ENCODE measurements around the gene SETD4.
"Not testable (repeated sequence)": the region's sequence is repeated elsewhere in the genome, so short reads cannot be mapped to it uniquely, and the experiment has no call there.

SETD4 gene, protein sequence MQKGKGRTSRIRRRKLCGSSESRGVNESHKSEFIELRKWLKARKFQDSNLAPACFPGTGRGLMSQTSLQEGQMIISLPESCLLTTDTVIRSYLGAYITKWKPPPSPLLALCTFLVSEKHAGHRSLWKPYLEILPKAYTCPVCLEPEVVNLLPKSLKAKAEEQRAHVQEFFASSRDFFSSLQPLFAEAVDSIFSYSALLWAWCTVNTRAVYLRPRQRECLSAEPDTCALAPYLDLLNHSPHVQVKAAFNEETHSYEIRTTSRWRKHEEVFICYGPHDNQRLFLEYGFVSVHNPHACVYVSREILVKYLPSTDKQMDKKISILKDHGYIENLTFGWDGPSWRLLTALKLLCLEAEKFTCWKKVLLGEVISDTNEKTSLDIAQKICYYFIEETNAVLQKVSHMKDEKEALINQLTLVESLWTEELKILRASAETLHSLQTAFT

DNA sequence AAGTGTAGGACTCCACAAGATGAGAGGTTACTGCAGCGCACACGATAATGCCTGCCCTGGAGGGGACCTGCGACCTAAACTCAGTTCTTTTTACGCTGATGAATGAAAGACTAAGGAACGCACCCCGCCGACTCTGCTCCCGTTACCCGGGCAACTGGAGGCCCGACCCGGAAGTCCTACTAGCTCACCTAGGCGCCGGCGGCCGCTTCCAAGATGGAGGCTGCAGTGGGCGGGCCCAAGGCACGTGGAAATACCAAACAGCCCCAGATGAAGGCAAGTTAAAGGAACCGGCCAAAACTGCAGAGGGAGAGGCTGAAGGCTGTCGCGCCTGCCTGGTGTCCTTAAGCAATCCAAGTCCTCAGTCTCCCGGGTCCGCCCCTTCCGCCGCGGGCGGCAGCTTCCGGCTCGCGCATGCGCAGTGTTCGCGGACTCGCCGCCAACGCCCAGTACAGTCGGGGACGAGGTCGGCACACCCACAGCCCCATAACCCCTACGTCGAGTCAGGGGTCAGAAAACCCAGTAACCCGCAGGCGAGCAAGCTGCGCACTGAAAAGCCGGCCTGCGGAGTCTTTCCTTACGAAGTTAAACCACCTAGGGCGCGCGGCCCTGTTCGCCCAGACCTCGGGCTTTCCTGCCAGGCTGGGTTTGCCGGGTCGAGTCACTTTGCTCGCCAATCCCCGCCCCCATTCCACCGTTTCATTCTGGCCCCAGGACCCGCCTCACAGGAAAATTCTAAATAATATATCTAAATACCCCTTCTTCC lies at the start of gene SETD4:
SETD4 (minus strand) TSS at position 368 of the 763 bp plus-strand sequence. CDS start 1,638 bp downstream, outside the sequence.
- DNase-seq: peak; percentile 61

DNA sequence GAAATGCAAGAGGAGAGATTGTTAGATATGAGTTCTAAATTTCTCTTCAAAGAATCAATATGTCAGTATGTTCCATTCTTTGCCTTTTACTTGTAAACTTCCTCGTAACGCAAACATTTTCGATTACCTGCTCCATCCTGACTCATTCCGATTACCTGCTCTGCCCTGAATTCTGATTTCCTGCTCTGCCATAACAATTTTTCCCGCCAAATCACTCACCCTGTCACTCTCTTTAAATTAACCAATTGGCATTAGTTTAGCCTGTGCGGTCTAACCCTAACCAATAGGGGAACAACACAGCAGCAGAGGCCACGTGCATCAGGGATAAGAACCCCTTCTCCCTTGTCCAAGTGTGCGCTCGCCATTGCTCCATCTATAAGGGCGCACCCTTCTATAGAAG lies 49.5 kb upstream of the SETD4 start:
- DNase-seq: no peak

DNA sequence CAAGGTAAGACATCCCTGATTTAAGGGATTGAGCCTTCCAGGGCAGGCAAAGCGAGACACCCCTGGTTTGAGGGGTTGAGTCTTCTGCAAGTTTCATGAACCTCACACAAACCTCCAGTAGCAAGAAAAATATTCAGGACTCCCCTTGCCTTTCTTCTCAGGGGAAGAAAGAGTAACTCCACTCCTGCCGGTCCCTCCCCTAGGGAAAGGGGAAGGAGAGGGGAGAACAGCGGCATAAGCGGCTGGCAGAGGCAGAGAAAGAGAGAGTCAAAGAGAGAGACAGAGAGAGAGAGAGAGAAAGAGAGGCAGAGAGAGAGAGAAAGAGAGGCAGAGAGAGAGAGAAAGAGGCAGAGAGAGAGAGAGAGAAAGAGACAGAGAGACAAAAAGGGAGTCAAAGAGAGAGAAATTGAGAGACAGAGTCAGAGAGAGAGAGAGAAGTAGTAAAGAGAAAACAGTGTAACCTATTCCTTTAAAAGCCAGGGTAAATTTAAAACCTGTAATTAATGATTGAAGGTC lies 45.1 kb upstream of the SETD4 start:
- no peak for DNase-seq

DNA sequence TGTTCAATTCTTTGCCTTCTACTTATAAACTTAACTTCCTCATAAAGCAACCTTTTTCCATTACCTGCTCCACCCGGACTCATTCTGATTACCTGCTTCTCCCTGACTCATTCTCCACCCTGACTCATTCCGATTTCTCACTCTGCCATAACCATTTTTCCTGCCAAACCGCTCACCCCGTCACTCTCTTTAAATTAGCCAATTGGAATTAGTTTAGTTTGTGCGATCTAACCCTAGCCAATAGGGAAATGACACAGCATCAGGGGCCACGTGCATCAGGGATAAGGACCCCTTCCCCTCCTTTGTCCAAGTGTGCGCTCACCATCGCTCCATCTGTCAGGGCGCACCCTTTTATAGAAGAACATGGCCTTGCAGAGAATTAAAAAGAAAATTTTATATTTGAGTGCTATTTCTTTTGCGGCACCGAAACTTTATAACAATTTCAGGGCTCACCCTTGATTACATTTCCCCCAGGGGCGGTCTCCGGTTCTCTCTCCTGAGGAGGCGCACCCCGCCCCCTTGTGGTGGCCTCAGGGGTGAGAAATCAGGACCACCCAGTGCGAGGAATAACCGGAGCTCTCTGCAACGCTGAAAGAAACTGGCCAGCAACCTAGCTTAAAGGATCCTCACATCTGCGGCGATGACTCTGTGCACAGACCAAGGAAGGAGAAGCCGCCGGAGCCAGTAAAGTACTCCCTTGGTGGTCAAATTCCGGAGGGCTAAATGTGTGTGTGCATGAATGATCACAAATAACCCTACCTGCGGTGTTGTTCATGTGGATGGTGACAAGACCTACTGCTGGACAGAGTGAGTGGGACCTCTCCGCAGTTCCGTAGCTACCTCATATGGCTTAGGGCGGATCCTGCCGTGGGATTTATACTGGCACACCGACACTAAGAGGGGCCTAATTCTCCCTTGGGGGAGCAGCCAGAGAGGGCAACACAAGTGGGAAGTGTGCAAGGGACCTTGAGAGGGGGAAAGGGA lies 44.3 kb upstream of the SETD4 start:
- no peak for DNase-seq

DNA sequence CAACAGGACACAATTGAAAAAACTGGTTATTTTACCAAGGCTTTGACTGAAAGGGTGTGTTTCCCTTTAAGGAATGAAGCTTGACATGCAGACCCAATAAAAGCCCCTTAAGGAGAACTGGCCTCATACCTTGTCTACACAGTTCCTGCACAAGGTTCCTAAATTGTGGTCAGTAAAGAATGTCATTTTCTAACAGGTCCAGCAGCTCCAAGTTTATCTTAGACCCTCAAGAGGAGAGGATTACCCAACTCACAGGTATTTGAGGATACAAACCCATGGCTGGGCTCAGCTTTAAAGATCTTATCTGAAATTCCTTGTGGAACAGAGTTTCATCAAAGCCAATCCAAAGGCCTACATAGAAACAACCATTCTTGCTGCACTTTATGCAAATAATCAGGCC lies 43.1 kb upstream of the SETD4 start:
- DNase-seq: no peak

DNA sequence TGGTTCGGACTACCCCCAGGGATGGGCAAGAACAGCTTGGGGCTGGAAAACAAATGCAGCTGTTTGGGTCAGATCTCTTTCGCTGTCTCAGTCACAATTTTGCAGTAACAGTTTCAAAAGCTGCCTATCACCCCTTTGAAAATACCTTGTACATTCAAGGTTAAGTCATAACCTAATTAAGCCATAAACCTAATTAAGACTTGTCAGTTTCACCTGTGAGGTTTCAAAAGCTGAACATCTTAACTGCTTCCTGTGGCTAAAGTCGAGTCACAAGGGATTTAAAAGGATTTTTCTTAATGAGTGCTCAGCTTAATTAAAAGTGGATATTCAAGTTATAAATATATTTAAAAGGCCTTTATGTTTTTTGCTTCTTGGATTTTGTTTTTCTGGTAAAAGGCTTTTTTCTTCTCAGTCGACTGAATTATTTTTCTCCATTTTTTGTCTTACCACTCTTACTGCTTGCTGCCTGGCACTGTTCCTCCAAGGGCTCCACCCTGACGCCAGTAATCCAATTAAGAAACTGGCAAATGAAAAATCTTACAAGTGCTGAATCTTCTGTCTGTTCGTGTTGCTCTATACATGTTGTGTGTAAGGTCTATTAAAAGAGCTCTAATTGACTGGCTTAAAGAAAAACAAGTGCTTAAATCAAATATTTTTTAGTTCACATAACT lies 40.8 kb upstream of the SETD4 start:
- DNase-seq: no peak

DNA sequence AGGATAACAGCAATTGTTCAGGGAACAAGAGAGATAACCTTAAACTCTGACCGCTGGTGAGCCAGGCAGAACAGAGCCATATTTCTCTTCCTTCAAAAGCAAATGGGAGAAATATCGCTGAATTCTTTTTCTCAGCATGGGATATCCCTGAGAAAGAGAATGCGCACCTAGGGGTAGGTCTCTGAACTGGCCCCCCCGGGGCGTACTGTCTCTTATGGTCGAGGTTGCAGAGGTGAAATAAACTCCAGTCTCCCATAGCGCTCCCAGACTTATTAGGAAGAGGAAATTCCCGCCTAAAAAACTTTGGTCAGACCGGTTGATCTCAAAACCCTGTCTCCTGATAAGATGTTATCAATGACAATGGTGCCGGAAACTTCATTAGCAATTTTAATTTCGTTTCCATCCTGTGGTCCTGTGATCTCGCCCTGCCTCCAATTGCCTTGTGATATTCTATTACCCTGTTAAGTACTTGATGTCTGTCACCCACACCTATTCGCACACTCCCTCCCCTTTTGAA lies 39.4 kb upstream of the SETD4 start:
- DNase-seq: not testable (repeated sequence)

DNA sequence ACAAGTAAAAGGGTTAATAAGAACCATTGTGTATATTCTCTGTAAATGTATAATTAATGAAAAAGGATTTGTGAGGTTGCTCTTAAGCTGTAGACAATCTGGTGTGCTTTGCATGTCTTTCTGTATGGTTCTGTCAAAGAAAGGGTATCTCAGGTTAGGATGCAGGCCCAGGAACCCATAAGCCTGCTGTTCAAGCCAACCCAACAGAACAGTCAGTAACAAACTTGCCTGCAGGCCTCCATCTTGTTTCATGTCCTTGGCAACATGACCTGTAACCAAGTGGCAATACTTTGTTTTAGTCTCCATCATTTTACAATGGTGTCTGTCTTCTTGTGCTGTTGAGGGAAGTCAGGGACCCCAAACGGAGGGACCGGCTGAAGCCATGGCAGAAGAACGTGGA lies 38.7 kb upstream of the SETD4 start:
- no peak for DNase-seq

DNA sequence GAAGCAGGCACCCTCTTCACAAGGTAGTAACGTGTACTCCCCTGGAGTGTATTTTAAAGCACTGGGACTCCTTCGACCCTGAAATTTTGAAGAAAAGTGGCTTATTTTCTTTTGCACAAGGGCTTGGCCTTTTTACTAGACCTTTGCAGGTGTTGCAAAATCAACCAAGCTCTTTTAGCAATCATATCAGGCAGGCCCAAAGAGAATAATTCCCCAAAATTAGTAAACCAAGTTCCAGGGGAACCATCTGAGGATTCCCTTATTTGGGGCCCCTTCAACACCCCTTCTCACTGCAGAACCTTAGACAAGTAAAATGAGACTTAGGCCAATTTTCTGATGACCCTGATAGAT lies 37.8 kb upstream of the SETD4 start:
- DNase-seq: no peak

DNA sequence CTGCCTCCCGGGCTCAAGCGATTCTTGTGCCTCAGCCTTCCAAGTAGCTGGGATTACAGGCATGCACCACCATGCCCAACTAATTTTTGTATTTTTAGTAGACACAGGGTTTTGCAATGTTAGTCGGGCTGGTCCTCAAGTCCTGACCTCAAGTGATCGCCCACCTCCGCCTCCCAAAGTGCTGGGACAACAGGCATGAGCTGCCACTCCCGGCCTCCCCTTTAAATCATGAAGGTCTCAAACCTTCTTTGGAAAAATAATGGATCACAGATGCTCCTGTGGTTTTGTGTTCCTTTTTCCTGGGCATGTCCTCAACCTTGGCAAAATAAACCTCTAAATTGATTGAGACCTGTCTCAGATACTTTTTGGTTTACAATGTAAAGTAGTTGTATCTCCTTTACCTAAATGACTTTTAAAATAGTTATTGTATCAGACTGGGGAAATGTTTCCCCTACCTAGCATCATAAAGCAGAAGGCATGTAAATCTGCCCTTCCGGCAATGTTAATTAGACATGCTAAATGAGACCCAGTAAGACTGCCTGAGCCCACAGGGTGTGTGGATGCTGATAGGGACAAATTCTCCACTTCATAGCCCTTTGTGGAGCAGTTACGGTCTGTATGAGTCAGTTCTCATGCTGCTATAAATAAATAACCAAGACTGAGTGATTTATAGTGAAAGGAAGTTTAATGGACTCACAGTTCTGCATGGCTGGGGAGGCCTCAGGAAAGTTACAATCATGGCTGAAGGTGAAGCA lies 37.3 kb upstream of the SETD4 start:
- DNase-seq: no peak

DNA sequence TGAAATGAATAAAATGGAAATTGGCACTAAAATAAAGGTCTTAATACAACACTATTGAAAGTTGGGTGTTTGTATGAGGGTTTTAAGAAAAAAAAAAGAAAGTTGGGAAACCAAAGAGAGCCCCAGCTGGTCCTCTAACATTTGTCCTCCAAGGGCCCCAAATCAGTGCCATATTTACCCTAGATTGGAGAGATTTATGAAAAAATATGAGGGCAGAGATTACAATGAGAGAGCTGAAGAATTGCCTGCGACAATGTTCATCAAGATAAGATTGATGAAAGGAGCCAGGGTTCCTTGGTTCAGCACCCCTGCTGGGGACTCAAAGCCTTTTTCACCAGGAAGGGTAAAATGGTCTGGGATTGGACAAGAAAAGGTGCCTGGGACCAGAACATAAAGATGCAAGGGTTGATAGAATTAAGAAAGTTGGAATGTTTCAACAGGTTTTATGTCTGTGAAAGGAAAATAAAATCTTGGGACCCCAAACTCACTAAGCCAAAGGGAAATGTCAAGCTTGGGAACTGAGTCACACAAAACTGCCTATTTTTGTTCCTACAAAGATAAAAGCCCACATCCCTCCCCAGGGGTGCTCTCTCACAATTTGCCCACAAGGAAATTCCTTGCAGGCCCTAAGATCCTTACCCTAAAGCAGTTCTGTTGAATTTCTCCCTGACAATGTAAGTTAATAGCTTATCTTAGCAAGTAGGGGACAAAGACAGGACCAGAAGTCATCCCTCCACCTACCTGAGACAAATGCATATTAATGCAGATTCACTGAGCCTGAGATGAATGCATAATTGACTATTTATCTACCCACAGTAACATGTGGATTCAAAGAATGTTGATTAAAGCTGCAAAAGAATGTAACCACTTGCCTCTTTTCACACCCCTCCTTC lies 36.3 kb upstream of the SETD4 start:
- no peak for DNase-seq

DNA sequence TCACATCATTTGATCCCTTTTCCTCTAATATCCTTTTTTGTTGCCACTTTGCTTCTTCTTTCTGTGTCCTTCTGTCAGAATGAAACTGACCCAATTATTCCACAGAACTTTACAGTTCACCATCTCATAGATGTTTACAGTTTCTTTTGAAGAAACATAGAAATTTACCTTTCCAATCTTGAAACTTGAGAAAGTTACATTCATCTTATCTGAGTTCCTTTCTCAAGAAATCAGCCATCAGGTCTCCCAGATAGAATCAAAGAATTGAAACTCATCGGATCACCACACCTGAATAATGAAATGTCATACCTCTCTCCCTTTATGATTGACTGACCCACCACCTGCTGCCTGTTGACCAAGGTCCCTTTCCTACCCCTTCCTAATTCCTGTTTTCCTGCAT lies 33.2 kb upstream of the SETD4 start:
- DNase-seq: no peak

DNA sequence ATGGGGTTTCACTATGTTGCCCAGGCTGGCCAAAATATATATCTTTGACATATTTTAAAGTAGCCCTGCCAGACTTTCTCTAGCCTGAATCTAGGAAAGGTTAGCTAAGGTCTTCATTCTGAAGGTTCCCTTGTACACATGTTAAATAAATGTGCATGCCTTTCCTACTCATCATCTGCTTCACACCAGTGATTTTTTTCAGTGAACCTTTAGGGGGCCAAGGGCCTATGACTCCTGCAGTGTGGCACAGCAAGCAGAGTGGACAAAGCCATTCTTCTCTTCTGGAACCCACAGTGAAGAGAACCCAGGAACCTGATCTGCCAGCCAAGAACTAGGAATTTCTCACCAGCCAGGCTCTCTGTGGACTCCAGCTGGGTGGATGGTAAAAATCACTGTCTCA lies 32.4 kb upstream of the SETD4 start:
- DNase-seq: no peak

DNA sequence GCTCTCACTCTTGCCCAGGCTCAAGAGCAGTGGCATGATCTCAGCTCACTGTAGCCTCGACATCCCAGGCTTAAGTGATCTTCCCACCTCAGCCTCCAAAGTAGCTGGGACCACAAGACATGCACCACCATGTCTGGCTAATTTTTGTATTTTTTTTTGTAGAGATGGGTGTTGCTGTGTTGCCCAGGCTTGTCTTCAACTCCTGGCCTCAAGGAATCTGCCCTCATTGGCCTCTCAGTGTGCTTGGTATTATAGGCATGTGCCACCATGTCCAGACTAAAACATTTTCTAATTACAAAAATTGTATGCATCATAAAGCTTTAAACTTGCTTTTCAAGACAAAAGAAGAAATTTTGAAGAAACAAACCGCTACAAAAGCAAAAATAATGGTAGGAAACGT lies 29.6 kb upstream of the SETD4 start:
- DNase-seq: no peak

DNA sequence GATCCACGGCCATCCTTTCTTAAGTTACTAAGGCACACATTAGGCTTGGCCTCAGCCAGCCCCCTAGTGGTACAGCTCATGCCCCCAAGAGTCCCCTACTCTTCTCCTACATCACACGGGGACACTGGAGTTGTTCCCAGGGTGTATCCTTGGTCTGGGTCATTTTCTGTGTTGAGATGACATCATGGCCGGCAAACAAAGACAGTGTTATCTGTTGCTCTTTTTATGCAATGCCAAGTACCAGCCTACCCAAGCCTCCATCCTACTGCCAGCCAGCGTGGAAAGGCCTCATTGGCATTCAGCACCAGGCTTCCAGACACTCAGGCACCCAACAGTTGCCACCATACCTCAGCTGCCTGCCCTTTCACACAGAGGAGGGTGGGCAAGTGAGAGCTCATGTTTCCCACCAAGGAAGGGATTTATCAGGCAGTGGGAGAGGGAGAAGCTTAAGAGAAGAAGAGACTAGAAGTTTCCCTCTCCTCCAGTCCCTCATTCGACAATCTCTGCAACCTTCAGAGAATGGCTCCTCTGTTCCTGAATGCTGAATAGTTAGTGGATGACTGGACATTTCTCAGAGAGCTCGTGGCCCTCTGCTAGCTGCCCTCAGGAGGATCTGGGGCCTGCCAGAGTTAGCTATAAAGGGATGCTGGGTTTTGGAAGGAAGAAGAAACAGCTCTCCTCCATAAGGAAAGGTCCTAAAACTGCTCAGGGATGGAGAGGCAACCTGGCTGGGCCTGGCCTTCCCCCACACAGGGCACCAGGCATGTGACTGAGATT lies 27.2 kb upstream of the SETD4 start:
- DNase-seq: no peak

DNA sequence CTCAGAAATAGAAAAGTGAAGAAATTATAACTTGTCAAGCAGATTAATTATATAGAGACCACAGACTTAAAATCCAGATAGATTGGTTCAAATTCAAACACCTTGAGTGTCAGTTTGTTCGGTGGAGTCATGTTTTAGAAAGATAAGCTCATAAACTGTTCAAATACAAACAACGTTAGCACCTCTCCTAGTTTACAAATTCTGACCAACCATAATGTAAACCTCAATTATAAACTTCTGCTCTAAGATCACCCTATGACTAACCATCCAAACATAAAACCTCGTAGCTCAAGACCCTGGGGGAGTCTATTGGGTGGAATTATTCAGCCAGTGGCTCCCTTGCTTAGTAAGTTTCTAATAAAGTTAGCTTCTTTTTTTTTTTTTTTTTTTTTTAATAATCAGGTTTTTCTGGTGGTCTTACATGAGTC lies 21.9 kb upstream of the SETD4 start:
- no peak for DNase-seq

DNA sequence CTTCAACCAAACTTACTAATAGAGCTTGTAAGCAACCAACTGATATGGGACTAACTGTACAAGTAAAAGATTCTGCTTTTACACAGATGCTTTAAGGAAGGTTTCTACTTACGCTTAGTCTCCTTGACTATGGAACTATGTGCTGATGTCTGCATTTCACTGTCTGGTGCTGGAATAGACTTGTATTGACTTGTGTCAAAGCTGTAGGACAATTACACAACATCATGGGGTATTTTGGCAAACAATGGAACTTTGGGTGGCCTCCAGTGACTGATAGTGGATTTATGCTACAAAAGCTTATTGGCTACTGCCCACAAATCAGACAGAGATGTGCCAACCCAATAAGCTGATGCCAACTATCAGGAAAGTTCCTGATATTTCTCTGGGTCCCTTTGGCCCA lies 20.1 kb upstream of the SETD4 start:
- no peak for DNase-seq

DNA sequence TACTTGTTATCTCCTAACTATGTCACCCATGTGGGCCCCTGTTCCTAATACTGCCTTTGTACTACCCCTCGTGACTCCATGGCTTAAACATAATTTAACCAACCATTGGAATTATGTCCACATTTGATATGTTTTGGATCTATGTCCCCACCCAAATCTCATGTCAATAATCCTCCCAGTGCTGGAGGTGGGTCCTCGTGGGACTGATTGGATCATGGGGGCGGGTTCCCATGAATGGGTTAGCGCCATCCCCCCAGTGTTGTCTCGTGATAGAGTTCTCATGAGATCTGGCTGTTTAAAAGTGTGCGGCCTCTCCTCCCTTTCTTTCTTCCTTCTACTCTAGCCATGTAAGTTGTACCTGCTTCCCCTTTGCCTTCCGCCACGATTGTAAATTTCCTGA lies 19.3 kb upstream of the SETD4 start:
- no peak for DNase-seq

DNA sequence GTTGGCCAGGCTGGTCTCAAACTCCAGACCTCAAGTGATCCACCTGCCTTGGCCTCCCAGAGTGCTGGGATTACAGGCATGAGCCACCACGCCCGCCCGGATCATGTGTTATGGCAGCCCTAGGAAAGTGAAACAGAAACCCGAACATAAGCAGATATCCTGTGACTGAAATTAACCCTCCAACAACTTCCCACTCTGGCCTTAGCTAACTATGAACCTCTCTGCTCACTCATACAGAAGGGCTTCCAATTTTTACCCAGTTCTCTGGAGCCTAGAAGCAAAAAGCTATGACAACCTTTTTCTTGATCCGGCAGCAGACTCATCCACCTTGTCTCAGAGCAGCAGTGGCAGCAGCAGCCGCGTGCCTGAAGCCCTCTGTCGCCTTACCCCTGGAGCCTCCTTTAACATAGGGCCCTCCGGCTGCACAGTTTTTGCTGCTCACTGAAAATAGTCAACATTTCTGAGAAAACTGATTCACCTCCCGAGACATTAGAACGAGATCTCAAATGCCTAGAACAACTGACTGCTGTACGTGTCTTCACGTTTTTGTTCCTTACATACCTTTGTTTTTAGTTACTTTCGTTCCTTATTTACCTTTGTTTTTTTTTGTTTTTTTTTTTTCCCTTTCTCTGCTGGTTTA lies 18.8 kb upstream of the SETD4 start:
- no peak for DNase-seq

Measured in NCI-H1417 treated with DMSO at 0.1 percent for 48 hours (cell line).